K562 (cell line): ENCODE data around the gene ALDH16A1. TPM values are rescaled to one million over a fixed set of nuclear protein-coding genes. Genes with fewer than 3 reads are reported as not detected.

Source experiments
- NFYB ChIP-seq: IDR thresholded peaks from 2 replicates; pipeline ENCODE4 v1.6.1; 2011; ENCODE audit warnings: mild to moderate bottlenecking, moderate library complexity; ENCODE audit not compliant: insufficient read length; ENCODE audit errors: extremely low read depth
- PTTG1 ChIP-seq: fragments of 450-650 bp; IDR thresholded peaks from 2 replicates; pipeline ENCODE4 v1.6.1; 2016; ENCODE audit warnings: low read depth, mild to moderate bottlenecking, missing genetic modification characterization, missing compliant biosample characterization
- ZNF407 ChIP-seq: fragments of 450-650 bp; IDR thresholded peaks from 2 replicates; pipeline ENCODE4 v1.6.1; 2016; ENCODE audit warnings: low read depth
- ZNF586 ChIP-seq: fragments of 450-650 bp; formaldehyde crosslinking; conservative IDR thresholded peaks from 2 replicates; pipeline ENCODE4 v1.4.0; 2020; ENCODE audit warnings: mild to moderate bottlenecking, moderate library complexity
- polyA plus RNA-seq, 8 experiments: library from polyadenylated mRNA; depleted of rRNA in 4 of 8; stranded (reverse) in 5 of 8; unstranded in 3 of 8; fragments of >200 nt; fragmentation: Nextera tagmentation in 2 of 8; fragmentation: Illumina TruSeq in 1 of 8; extraction: Ambion mirVana in 2 of 8; extraction: Trizol in 1 of 8; gene quantifications; 2 replicates each; pipeline versions ENCODE4 v1.2.1 to v1.2.3, GENCODE V29; 2011 to 2014; ENCODE audit warnings: inconsistent platforms in 1 of 8, missing spikeins in 1 of 8
- total RNA-seq, 7 experiments: library from RNA; depleted of rRNA in 6 of 7; stranded (reverse); fragments of >200 nt in 6 of 7; fragmentation: Illumina TruSeq in 2 of 7; extraction: Trizol in 2 of 7; gene quantifications; 2 replicates each; pipeline versions ENCODE4 v1.2.1 to v1.2.3, GENCODE V29; 2011 to 2021; ENCODE audit warnings: low replicate concordance in 1 of 7

The ALDH16A1 gene
- total and polyA plus RNA-seq, 9 of the 15 experiments (the other 6 are each of a cell fraction or from before 2014, with no cell fraction given) = 2.2 to 52.2 (median 7.6) TPM

GRCh38 chr19:49486232-49486631 is 33.2 kb downstream of the ALDH16A1 start (continued):
- TF ChIP-seq ZNF407 (no peak), ZNF586 (CRISPR knock-in tag) (no peak), PTTG1 (tag) (no peak), NFYB (no peak)
- TF ChIP-seq, all 486 proteins: peak for 0
